B cell (primary cell): ENCODE measurements around the gene ABHD1. TPM values are rescaled to one million over a fixed set of nuclear protein-coding genes. Genes with fewer than 3 reads are reported as not detected.

ENCODE experiments used
- ATAC-seq: fragments of 200-7000 bp; cut with Tn5 transposase; one replicate; pipeline ENCODE4 v1.10.0; 2021; ENCODE audit warnings: low read depth, mild to moderate bottlenecking, moderate number of reproducible peaks, moderate library complexity
- CTCF ChIA-PET: fragments of 350-600 bp; sonication (Branson Sonifier 250); formaldehyde crosslinking; loops from one replicate; lab custom pipeline; 2021; ENCODE audit warnings: antibody characterized with exemption, inconsistent platforms; lab: Charles Lee
- POLR2A ChIA-PET: fragments of 350-600 bp; sonication (Branson Sonifier 250); formaldehyde crosslinking; loops from one replicate; lab custom pipeline; 2021; ENCODE audit warnings: antibody characterized with exemption; lab: Charles Lee
- DNase-seq: peaks from one replicate; pipeline ENCODE4 v3.0.0; 2013
- H2AFZ ChIP-seq: 2 replicates; pipeline ENCODE4 v1.6.1; 2012; ENCODE audit warnings: mild to moderate bottlenecking, low read depth, low read length; ENCODE audit not compliant: insufficient read depth, poor library complexity, severe bottlenecking
- H3K27ac ChIP-seq, 2 donors: 1 replicate in 1 of 2; 2 replicates in 1 of 2; pipeline ENCODE4 v1.5.1; 2012 to 2013; ENCODE audit warnings: low read length in 2 of 2, mild to moderate bottlenecking in 2 of 2, moderate library complexity in 1 of 2
- H3K27me3 ChIP-seq, 4 experiments: fragments of 200-600 bp in 1 of 4; sonication (generic) in 1 of 4; replicated peaks in 1 of 4; 1 replicate in 2 of 4; 2 replicates in 2 of 4; pipeline versions ENCODE4 v1.6.1 to v1.7.0; 2013 to 2016; ENCODE audit warnings: low read length in 3 of 4, mild to moderate bottlenecking in 2 of 4, mixed read lengths in 1 of 4, moderate library complexity in 1 of 4; ENCODE audit not compliant: insufficient read depth in 4 of 4, control insufficient read depth in 3 of 4; ENCODE audit errors: control extremely low read depth in 1 of 4
- H3K36me3 ChIP-seq, 2 experiments: replicated peaks in 1 of 2; 1 replicate in 1 of 2; 2 replicates in 1 of 2; pipeline versions ENCODE4 v1.6.1 to v1.7.1; 2013; ENCODE audit warnings: low read length in 1 of 2; ENCODE audit not compliant: insufficient read depth in 2 of 2, control insufficient read depth in 1 of 2; ENCODE audit errors: control extremely low read depth in 1 of 2, extremely low read depth in 1 of 2
- H3K4me1 ChIP-seq, 2 donors: fragments of 200-600 bp in 1 of 2; sonication (generic) in 1 of 2; 1 replicate in 1 of 2; 2 replicates in 1 of 2; pipeline versions ENCODE4 v1.5.1 to v1.6.1; 2013 to 2017; ENCODE audit warnings: low read length in 2 of 2; ENCODE audit not compliant: control insufficient read depth in 2 of 2, insufficient read depth in 2 of 2
- H3K4me2 ChIP-seq: replicated peaks from 2 replicates; pipeline ENCODE3; 2012; ENCODE audit warnings: mild to moderate bottlenecking, low read depth, low read length; ENCODE audit not compliant: poor library complexity, severe bottlenecking
- H3K4me3 ChIP-seq, 5 experiments: fragments of 200-600 bp in 1 of 5; sonication (generic) in 1 of 5; 1 replicate in 3 of 5; 2 replicates in 2 of 5; pipeline versions ENCODE4 v1.5.1 to v1.7.0; 2011 to 2016; ENCODE audit warnings: low read length in 4 of 5, mild to moderate bottlenecking in 4 of 5, low read depth in 2 of 5, control low read depth in 1 of 5, moderate library complexity in 1 of 5; ENCODE audit not compliant: insufficient read depth in 1 of 5; ENCODE audit errors: control extremely low read depth in 1 of 5, extremely low read depth in 1 of 5
- H3K79me2 ChIP-seq: fragments of 200-600 bp; sonication (generic); one replicate; pipeline ENCODE4 v1.6.0; 2016; ENCODE audit warnings: low read length; ENCODE audit not compliant: control insufficient read depth, insufficient read depth
- H3K9ac ChIP-seq: fragments of 200-600 bp; sonication (generic); 2 replicates; pipeline ENCODE4 v1.6.1; 2017; ENCODE audit warnings: mild to moderate bottlenecking, low read length, moderate library complexity
- H3K9me3 ChIP-seq, 3 donors: one replicate each; pipeline versions ENCODE4 v1.6.1 to v1.7.1; 2013; ENCODE audit warnings: low read length in 2 of 3; ENCODE audit not compliant: control insufficient read depth in 2 of 3, insufficient read depth in 1 of 3; ENCODE audit errors: control extremely low read depth in 1 of 3
- H4K20me1 ChIP-seq: 2 replicates; pipeline ENCODE4 v1.6.0; 2012; ENCODE audit warnings: mild to moderate bottlenecking, low read length; ENCODE audit not compliant: insufficient read depth, control insufficient read depth, poor library complexity, severe bottlenecking
- H3K27ac Mint-ChIP-seq: one replicate; pipeline ENCODE4 v1.8.0; 2021; ENCODE audit warnings: mixed read lengths
- H3K27me3 Mint-ChIP-seq: one replicate; pipeline ENCODE4 v1.8.0; 2021; ENCODE audit warnings: mixed read lengths
- H3K4me1 Mint-ChIP-seq: one replicate; pipeline ENCODE4 v1.8.0; 2021; ENCODE audit warnings: mixed read lengths
- H3K4me3 Mint-ChIP-seq: one replicate; pipeline ENCODE4 v1.8.0; 2021; ENCODE audit warnings: mixed read lengths
- H3K9me3 Mint-ChIP-seq: one replicate; pipeline ENCODE4 v1.8.0; 2022; ENCODE audit warnings: mixed read lengths; ENCODE audit not compliant: insufficient read depth
- EZH2 ChIP-seq: IDR thresholded peaks from 2 replicates; pipeline ENCODE4 v1.6.1; 2012; ENCODE audit warnings: borderline replicate concordance, low read depth, mild to moderate bottlenecking, moderate library complexity, low read length; ENCODE audit not compliant: insufficient read depth, poor library complexity, severe bottlenecking
- WGBS: methylation state at CpG from one replicate; pipeline ENCODE4 v1.1.5; 2013; ENCODE audit warnings: missing lambda C conversion rate; ENCODE audit not compliant: insufficient coverage; 5-methylcytosine and 5-hydroxymethylcytosine counted together
- intact Hi-C: fragments of 100-400 bp; cut with micrococcal nuclease; formaldehyde crosslinking; loops from one replicate; pipeline ENCODE4 v1.10.0; 2022
- polyA plus RNA-seq: library from polyadenylated mRNA; depleted of rRNA; stranded (reverse); fragments of >200 nt; gene quantifications from 2 replicates; pipeline ENCODE4 v1.2.3, GENCODE V29; 2012
- total RNA-seq, 2 donors: library from RNA; stranded (reverse); fragments of 120-200 nt in 1 of 2; gene quantifications; 1 replicate in 1 of 2; 2 replicates in 1 of 2; pipeline versions ENCODE4 v1.2.3 to v1.2.4, GENCODE V29; 2013 to 2022
- TF ChIP-seq, protein P1 (sequence below): fragments of 200-600 bp; IDR thresholded peaks from one replicate; pipeline ENCODE4 v1.8.0; 2022; ENCODE audit warnings: antibody characterized with exemption, mild to moderate bottlenecking

Gene ABHD1
- total and polyA plus RNA-seq, 2 donors (not counting 1 experiment from before 2014, with no cell fraction given): 1.5 to 2.7 TPM

DNA sequence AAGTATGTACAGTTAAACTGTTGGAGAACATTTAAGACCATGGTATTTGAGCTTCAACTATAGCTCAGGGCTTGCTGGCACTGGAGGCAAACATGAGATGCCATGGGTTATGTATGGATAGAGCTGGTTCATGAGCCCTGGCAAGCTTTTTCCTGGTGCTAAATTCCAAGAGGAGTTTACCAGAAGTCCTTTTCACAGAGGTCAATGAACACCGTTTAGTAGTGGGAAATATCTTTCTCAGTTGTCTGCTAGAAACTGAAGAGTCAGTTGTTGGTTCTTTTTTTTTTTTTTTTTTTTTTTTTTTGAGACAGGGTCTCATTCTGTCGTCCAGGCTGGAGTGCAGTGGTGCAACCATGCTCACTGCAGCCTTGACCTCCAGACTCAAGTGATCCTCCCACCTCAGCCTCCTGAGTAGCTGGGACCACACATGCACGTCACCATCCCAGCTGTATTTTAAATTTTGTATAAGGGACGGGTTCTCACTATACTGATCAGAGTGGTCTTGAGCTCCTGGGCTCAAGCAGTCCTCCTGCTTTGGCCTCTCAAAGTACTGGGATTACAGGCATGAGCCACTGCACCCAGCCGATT is 35.7 kb upstream of the ABHD1 start:
- DNase-seq (no peak), ATAC-seq (no peak)
- Histone ChIP-seq H3K9ac (no peak overlapping the region), H2AFZ (no peak overlapping the region), H3K27ac (no peak overlapping the region), H3K4me2 (no peak overlapping the region), H3K79me2 (peaks cover 4% of the 10 kb centered on the region), H3K36me3 (no peaks in the 10 kb centered on the region), H3K9me3 (no peaks in the 10 kb centered on the region), H4K20me1 (no peaks in the 10 kb centered on the region), H3K27me3 (no peaks in the 10 kb centered on the region), H3K4me1 (peaks cover 13 to 20% of the 10 kb centered on the region in 2 donors), H3K4me3 (no peak overlapping the region)
- TF ChIP-seq, protein P1, sequence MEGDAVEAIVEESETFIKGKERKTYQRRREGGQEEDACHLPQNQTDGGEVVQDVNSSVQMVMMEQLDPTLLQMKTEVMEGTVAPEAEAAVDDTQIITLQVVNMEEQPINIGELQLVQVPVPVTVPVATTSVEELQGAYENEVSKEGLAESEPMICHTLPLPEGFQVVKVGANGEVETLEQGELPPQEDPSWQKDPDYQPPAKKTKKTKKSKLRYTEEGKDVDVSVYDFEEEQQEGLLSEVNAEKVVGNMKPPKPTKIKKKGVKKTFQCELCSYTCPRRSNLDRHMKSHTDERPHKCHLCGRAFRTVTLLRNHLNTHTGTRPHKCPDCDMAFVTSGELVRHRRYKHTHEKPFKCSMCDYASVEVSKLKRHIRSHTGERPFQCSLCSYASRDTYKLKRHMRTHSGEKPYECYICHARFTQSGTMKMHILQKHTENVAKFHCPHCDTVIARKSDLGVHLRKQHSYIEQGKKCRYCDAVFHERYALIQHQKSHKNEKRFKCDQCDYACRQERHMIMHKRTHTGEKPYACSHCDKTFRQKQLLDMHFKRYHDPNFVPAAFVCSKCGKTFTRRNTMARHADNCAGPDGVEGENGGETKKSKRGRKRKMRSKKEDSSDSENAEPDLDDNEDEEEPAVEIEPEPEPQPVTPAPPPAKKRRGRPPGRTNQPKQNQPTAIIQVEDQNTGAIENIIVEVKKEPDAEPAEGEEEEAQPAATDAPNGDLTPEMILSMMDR: no peak
- TF ChIP-seq EZH2: no peak
- ChIA-PET POLR2A (interaction anchor here (0.7 to 1.3 kb wide), 3 partner anchors 56 to 124 kb away, joined by 5 read pairs; partner anchors contain the start of genes ATRAID and SLC5A6), CTCF (interaction anchor here (0.6 to 3.4 kb wide), 8 partner anchors 9 to 243 kb away, joined by 3 to 14 read pairs (median 6); partner anchors contain the start of gene OST4)
- H3K27ac Mint-ChIP-seq: no peak overlapping the region
- H3K27me3 Mint-ChIP-seq: no peaks in the 10 kb centered on the region
- H3K4me1 Mint-ChIP-seq: peaks cover 18% of the 10 kb centered on the region
- no peaks in the 10 kb centered on the region for H3K9me3 Mint-ChIP-seq
- WGBS: 97% methylated on average over 3 of the region's 5 CpGs
- H3K4me3 Mint-ChIP-seq: peak overlapping the region; percentile 91
- intact Hi-C loops: loop anchor here (5.0 to 10.0 kb wide), 4 partner anchors 126 to 1787 kb away; partner anchors contain the start of genes ASXL2, CENPA and TRMT61B

DNA sequence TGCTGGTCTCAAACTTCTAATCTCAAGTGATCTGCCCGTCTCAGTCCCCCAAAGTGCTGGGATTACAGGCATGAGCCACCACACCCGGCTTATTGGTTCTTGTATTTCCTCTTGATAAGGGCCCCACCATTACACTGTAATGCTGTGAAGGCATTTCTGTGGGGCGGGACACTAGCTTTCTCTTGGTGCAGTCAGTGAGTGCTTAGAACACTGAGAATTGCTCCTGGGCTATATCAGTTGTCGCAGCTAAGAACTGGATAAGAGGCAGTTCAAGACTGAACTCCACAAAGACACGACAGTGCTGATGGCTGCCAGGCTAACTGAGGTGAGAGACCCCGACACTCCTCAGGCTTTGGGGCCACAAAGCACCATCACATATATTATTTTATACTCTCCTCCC is 35.0 kb upstream of the ABHD1 start:
- H4K20me1 ChIP-seq: no peaks in the 10 kb centered on the region
- ChIA-PET CTCF (interaction anchor here (0.6 kb wide), 1 partner anchor 244 kb away, joined by 4 read pairs; no protein-coding TSS in a partner anchor), POLR2A (no interaction called here)
- Mint-ChIP-seq H3K27ac (no peak overlapping the region), H3K4me1 (peaks cover 18% of the 10 kb centered on the region), H3K27me3 (no peaks in the 10 kb centered on the region), H3K4me3 (no peak overlapping the region), H3K9me3 (no peaks in the 10 kb centered on the region)
- intact Hi-C loops: loop anchor here (5.0 to 10.0 kb wide), 4 partner anchors 126 to 1786 kb away; partner anchors contain the start of genes ASXL2, CENPA and TRMT61B
- ATAC-seq: no peak
- no peaks in the 10 kb centered on the region for H3K36me3 ChIP-seq
- H3K4me3 ChIP-seq: no peak overlapping the region
- H3K27me3 ChIP-seq: no peaks in the 10 kb centered on the region
- WGBS: 92% methylated on average over 5 of the region's 6 CpGs
- TF ChIP-seq, protein P1: no peak
- no peak for TF ChIP-seq EZH2
- no peak overlapping the region for H3K27ac ChIP-seq
- no peak overlapping the region for H2AFZ ChIP-seq
- H3K9ac ChIP-seq: no peak overlapping the region
- H3K4me2 ChIP-seq: no peak overlapping the region
- H3K9me3 ChIP-seq: no peaks in the 10 kb centered on the region
- DNase-seq: no peak
- peaks cover 4% of the 10 kb centered on the region for H3K79me2 ChIP-seq
- H3K4me1 ChIP-seq: peaks cover 13 to 20% of the 10 kb centered on the region in 2 donors
